ENCODE data around the gene RNF180.

The RNF180 gene, protein sequence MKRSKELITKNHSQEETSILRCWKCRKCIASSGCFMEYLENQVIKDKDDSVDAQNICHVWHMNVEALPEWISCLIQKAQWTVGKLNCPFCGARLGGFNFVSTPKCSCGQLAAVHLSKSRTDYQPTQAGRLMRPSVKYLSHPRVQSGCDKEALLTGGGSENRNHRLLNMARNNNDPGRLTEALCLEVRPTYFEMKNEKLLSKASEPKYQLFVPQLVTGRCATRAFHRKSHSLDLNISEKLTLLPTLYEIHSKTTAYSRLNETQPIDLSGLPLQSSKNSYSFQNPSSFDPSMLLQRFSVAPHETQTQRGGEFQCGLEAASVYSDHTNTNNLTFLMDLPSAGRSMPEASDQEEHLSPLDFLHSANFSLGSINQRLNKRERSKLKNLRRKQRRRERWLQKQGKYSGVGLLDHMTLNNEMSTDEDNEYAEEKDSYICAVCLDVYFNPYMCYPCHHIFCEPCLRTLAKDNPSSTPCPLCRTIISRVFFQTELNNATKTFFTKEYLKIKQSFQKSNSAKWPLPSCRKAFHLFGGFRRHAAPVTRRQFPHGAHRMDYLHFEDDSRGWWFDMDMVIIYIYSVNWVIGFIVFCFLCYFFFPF

DNA sequence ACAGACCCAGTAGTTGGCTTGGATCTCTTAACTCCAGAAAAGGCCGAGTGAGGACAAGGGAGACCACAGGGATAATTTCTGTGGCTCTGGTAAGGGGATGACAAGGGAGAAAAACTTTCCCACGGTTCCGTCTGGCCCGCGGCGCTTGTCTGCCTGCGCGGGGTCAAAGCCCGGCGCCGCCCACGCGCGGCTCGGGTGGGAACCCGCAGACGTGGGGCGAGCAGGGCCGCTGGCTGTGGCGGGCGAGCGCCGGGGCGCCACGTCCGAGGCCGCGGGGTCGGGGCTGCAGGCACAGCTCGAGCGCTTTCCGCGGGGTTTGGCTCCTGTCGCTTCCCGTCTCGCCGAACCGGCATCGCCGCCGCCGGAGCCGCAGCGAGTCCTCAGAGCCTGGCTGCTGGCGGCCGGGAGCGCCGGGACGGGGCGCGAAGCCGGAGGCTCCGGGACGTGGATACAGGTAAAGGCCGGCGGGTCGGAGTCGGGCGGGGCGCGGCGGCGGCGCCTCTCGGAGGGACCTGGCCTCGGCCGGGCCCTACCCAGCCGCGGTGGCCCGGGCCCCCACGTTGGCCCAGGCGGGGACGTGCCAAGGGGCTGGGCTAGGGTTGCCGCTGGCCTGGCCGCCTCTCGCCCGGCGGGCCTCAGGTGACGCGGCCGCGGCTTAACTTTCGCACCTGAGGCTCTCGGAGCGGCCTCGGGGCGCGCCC is at the start of gene RNF180:
Gene RNF180 (plus strand): TSS at position 344 of the 701 bp plus-strand sequence. CDS start 34,965 bp downstream, outside the sequence.
- DNase-seq, result no peak

DNA sequence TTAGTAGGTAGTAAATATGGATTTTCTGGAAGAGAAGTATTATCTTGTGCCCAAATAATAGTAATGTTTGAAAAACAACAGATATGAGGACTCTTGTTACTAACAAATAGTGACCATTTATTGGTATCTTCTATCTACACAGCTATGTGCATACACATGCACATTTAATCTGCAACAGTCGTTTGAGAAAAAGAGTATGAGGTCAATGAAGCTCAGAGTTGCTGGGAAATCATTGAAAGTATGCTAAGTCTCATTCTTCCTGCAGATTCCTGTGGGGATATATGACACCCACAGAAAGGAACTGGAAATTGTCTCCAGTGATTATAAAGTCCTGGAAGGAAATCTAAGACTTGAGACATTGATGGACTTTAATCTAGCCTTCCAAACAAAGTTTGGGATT is 40.1 kb upstream of the RNF180 start:
- DNase-seq, result no peak

DNA sequence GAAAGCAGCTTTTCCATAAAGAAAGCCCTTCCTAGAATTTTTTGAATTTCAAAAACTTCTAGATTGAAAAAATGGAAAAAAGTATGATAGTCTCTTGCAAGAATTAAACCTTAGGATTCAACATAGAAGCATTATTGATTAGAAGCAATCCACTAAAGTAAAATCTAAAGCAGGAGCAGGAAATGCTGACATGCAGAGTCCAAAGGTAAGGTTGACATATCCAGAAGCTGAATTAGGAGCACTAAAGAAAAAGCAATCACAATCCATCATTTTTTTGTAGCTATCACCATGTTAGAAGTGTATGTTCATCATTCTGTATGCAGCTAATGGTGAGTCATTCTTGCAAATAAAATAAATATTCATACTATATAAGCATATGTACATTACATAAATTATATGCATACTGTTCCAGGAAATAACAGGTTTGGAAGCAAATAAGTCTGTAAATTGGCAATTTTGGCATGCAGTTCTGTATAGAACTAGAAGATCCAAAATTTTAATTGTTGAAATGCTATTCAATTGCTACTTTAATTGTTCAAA is 39.4 kb upstream of the RNF180 start:
- no peak for DNase-seq

DNA sequence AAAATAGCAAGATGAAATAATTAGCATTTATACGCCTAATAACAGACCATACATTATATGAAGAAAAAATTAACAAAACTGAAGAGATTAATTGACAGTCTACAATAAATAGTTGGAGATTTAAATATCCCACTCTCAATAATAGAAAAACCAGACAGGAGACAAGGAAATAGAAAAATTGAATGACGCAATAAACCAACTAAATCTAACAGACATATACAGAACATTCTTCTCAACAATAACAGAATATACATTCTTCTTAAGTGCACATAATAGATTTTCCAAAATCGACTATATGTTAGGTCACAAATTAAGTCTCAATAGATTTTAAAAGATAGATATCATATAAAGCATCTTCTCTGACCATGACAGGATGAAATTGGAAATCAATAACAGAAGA is 25.6 kb upstream of the RNF180 start:
- no peak for DNase-seq

DNA sequence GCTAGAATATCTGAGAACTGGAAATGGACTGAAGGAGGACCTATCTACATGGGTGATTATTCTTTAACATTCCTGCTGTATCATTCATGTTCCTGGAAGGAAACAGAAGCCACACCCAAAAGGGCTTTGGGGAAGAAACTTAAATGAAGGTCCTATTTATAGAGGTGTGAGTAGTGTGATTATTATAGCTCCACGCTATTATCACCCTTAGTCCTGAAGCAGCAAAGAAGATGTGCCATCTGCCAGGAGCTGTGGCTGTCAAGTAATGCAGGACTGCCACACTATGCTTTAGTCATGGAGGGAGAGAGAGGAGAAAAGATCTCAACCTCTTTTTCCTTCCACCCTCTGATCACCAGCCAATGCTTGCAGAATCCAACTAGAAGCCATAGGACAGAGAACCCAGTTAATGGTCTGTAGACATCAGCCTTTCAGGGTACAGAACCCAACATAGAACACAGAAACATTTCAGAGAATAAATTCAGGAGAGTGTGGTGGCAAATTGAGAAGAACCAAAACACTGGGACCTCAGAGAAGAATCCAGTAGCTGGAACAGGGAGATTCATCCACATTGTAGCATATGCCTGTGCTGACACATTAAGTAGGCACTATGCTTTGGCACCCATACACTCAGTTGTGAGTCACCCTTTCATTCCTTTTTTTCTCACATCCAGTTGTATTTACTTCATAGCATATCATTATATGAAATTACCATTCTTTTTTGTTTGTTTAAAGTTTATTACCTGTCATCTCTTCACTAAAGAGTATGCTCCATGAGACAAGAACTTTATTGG is 21.0 kb upstream of the RNF180 start:
- peak; percentile 17 for DNase-seq

DNA sequence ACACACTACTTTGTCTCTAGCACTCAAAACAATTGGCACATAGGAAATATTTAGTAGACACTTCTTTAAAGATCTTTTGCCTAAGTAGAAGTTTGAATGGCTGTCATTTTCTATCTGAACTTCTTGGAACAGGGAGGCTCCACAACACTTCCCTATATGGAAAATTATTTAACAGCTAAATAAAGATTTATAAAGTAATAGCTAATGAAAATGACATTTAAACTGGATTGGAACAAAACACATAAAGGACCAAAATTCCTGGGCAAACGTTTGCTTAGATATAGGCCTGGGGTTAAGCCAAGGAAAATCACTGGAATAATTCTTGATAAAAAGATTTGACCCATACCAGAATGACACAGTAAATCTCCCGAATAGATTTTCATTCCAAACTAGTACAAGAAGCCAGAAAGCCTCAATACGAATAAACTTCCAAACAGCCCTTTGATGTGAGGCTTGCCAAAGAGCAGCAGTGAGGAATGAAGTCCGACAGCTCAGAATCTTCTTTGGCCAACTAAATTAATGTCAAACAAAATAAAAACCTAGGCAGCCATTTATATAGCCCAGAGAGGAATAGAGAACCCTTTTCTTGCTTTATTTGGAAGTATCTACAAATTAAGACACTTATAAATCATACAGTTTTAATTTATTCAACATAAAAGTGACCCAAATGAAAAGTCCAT is 20.3 kb upstream of the RNF180 start:
- no peak for DNase-seq

DNA sequence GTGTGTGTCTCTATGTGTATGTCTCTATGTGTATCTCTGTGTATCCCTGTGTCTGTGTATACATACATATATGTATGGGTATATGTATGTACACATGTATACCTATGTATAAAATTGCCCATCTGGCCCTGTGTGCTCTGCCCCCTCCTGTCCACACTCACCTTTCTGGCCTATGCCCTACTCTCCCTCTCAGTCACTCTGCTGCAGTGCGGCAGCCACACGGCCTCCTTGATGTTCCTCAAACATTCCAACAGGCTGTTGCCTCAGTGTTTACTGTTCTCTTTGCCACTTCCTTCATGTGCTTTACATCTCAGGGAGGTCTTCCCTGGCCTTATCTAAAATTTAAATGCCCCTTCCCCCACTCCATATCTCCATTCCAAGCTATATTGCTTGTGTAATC is 18.3 kb upstream of the RNF180 start:
- DNase-seq, result no peak

DNA sequence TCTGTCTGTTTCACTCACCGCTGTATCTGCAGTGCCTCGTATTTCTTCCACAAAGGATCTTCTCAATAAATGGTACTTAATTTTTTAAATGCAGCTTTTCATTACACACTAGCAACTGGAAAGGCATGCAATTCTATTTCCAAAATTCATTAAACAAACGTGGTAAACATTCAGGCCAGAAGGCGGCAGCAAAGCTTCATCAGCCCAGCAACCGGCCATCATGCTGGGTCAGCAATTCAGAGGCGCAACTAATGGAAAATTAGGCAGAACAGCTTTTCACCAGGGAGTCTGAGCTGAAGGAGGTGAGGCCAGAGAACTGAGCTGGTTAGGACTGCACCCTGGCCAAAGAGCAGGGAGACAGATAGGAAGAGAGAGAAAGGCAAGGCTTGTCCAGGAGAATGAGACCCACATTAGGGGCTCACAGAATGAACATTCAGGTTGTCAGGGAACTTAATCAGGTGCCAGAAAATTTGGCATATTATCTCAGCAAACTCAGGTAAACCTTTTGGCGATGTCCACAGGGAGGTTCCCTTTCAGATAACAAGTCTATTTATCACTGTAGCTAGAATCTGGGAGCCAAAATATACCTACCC is 17.7 kb upstream of the RNF180 start:
- DNase-seq, result peak; percentile 12

DNA sequence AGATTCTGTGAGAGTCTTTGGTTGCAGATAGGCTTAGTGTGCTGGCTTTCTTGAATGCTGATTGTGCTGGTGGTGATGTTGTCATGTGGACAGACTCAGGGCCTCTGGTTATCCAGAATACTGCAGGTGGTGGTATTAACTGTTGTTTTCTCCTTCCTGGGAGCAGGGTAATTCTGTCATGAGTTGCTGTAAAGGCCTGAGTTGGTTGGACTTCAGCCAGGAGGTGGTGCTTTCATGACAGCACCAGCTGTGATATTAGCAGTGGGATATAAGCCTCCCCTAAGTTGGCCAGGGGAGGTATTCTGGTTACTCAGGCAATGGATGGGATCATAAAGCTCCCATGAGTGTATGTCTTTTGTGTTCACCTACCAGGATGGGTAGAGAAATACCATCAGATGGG is 16.4 kb upstream of the RNF180 start:
- no peak for DNase-seq

DNA sequence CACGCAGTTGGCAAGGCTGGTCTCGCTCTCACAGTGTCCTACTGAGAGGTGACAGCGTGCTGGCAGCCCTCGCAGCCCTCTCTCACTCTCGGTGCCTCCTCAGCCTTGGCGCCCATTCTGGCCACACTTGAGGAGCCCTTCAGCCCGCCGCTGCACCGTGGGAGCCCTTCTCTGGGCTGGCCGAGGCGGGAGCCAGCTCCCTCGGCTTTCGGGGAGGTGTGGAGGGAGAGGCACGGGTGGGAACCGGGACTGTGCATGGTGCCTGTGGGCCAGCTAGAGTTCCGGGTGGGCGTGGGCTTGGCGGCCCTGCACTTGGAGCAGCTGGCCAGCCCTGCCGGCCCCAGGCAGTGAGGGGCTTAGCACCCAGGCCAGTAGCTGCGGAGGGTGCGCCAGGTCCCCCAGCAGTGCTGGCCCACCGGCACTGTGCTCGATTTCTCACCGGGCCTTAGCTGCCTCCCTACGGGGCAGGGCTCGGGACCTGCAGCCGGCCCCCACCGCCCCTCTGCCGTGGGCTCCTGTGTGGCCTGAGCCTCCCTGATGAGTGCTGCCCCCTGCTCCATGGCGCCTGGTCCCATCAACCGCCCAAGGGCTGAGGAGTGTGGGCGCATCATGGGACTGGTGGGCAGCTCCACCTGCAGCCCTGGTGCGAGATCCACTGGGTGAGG is 15.7 kb upstream of the RNF180 start:
- DNase-seq, result no peak

DNA sequence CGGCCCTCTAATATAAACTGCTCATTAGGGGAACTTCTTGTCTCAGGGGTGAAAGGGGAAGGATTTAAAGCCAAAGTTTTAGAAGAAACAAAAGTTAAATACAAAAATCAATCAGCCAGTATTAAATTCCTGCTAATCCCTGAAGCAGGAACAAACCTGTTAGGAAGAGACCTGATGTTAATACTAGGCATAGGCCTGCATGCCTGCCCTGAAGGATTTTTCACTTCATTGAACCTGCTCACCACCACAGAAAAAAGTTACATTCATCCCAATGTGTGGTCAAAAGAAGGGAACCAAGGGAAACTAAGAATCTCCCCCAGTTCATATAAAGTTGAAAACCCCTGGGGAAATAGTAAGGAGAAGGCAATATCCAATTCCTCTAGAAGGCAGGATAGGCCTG is 9.4 kb upstream of the RNF180 start:
- no peak for DNase-seq

DNA sequence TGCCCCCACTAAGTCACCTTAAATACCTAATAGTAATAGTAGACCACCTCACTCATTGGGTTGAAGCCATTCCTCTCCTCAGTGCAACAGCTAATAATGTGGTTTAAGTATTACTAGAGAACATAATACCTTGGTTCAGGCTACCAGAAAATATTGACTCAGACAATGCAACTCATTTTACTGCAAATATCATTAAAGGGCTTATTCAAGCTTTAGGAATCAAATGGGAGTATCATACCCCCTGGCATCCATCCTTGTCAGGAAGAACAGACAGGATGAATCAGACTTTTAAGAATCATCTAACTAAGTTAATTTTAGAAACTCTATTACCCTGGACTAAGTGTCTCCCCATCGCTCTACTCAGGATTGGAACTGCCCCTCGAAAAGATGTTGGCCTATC is 6.8 kb upstream of the RNF180 start:
- DNase-seq, result no peak

DNA sequence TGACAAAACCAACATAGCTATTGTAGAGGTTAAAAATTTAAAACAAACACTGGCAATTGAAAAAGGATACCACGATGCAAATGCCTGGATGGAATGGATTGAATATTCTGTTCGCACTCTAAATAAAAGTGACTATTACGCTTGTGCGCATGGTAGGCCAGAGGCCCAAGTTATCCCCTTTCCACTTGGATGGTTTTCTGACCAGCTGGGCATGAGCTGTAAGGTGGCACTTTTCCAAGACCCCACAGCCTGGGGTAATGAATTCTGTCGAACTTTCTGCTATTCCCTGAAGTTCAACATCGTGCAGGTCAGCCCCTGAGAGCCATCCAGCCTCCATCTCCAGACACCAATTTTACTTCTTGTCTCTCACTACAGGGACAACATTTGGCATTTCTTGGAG is 5.4 kb upstream of the RNF180 start:
- DNase-seq, result no peak

DNA sequence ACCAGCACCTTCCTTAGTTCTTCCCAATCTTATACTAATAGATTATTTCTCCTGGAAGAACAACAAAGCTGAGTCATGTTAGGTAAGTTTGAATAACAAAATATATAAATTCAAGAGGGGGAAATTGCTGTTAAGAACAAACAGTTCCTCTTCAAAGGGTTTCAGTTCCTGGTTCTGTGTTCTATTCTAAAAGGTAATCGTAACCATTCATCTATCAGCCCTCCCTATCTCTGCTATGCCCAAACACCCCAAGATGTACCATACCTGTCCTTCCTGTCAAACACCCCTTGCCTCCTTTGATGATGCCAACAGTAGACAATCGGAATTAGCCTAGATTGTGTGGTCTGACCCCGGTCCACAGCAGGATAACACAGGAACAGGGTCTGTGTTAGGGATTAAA is 4.2 kb upstream of the RNF180 start:
- no peak for DNase-seq

DNA sequence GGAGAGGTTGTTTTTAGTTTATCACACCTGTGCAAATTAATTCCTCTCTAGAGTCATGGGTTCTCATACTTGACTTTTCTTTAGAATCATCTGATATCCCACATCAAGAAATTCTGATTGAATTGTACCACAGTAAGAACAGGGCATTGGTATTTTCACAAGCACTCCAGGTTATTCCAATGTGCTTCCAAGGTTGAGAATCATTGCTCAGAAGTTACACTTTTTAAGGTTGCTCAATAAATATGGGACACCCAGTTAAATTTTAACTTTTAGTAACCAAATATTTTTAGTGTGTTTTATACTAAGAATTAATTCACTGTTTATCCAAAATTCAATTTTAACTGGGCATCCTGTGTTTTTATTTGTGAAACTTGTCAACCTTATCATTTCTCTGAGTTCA is 2.5 kb upstream of the RNF180 start:
- no peak for DNase-seq

DNA sequence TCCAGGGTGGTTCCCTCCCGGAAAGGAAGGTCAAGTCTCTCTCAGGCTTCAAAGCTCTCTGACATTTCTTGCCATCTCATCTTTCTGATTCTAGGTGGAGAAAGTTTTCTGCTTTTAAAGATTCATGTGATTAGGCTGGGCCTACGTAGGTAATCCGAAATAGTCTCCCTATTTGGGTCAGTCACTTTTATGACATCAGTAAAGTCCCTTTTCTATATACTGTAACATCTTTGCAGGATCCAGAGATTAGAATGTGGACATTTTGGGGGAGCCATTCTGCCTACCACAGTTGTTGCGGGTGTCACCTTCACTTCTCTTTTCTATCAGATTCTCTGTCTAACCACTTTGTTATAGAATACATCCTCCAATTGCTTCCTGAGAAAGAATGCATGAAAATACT is 1.9 kb upstream of the RNF180 start:
- DNase-seq, result no peak

DNA sequence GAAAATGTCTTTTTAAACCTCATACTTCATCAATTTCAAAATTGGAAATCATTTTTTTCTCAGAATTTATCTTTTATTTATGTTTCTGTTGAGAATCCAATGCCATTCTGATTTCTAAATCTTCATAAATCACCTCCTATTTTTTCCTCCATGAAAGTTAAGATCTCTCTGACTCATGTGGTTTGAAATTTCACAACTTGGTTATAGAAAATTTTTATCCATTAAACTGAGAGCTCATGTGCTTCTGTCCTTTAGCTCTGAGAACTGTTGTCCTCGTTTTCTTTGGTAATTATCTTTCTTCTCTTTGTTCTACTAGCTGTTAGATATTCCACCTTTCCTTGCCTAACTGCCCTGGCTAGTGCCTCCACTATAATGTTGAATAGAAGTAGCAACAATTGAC is 1.5 kb upstream of the RNF180 start:
- no peak for DNase-seq

DNA sequence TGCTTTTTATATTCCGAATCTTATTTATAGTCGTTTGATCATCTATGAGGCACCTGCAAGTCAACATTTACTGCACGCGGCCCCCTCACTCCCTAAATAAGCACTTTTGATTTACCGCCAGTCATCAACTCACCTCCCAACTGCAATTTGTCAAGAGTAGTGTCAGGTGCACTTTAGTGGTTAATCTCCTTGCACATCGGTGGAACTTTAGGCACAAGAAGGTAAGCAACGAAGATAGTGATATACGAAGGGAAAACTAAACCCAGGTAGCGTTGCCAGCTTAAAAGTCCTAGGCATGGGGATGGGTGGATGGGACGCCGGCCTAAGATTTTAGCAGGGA is 513 bp upstream of the RNF180 start:
- DNase-seq, result no peak

DNA sequence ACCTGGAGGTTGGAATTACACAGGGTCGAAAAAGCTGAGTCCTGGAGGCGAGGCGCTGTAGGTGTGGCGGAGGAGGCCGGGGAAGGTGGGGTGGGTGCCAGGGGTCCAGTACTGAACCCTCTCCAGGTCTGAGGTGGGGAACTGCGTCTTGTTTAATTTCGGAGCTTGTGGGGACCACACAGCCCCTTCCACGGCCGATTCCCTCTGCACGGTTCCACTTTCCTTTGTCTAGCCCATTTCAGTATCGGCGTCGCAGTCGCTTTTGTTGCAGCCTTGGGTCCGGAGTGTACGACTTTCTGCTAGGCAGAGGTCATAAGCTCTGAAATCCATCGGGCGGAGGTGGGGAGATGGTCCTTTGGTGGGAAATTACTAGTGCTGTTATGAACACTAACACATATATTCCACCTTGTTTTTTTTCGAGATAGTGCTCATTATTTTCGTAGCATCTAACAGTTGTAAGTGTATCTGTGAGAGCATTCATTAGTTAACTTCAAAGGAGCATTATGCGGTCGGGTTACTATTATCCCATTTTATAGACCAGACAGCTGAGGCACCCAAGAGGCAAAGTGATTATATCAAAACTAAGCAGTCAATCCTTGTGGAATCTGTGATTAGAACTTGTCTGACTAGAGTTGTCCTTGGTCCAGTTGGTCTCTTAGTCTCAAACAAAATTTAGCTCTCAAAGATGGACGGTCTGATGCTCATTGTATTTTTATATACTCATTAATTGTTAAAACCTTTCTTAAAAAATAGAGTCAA is 737 bp downstream of the RNF180 start:
- DNase-seq, result no peak

DNA sequence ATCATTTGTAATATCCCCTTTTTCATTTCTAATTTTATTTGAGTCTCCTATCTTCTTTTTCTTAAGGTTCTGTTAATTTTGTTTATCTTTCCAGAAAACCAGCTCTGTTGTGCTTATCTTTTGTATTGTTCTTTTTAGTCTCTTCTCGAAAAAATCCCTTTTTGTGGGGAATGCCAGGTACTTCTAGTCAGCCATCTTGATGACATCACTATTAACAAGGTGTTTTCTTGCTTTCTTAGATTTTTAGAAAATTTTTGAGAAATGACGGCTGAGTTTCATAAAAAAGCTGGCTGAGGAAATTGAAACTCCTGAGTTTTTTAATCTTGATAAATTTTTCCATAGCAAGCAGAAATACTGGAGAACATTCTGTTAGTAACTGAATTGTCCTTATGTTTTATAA is 10.7 kb downstream of the RNF180 start:
- no peak for DNase-seq

All from NCI-H446 treated with DMSO at 0.1 percent for 48 hours (cell line).